Measurements from ENCODE around the gene DENND6A. TPM values are rescaled to one million over a fixed set of nuclear protein-coding genes. Genes with fewer than 3 reads are reported as not detected.
A peak's percentile ranks its signal among the peaks of the same experiment; 100 is the strongest.
"Not testable (repeated sequence)": the region's sequence is repeated elsewhere in the genome, so short reads cannot be mapped to it uniquely, and the experiment has no call there.

Gene DENND6A
- total RNA-seq, 2 donors from 2014 or later, result 34.0 to 42.0 TPM

DNA sequence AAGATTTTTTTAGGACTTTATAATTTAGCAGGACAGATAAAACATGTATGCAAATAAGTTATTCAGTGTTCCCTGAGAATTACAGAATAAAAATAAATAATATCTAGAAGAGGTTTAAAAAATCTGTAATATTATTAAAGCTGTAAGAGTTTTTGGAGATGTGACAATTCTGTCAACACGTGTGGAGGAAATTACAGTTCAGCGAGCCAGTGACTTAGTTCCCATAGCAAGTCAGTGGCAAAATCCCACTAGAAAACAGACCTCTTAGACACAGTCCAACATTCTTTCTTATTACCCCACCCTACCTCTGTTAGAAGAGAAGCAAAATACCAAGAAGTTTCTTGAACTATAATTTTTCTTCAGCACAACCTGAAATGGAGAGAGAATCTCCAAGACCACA is 16.2 kb upstream of the DENND6A start:
- no peak for ATAC-seq (ENCODE audit: insufficient number of reproducible peaks, low FRiP score, low read depth)
- no peaks in the 10 kb centered on the region for H3K9me3 ChIP-seq
- no peak for DNase-seq (ENCODE audit: low spot score)
- TF ChIP-seq, protein P1, sequence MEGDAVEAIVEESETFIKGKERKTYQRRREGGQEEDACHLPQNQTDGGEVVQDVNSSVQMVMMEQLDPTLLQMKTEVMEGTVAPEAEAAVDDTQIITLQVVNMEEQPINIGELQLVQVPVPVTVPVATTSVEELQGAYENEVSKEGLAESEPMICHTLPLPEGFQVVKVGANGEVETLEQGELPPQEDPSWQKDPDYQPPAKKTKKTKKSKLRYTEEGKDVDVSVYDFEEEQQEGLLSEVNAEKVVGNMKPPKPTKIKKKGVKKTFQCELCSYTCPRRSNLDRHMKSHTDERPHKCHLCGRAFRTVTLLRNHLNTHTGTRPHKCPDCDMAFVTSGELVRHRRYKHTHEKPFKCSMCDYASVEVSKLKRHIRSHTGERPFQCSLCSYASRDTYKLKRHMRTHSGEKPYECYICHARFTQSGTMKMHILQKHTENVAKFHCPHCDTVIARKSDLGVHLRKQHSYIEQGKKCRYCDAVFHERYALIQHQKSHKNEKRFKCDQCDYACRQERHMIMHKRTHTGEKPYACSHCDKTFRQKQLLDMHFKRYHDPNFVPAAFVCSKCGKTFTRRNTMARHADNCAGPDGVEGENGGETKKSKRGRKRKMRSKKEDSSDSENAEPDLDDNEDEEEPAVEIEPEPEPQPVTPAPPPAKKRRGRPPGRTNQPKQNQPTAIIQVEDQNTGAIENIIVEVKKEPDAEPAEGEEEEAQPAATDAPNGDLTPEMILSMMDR (IDR thresholded peaks at IDR 0.05), result no peak
- H3K36me3 ChIP-seq, result no peaks in the 10 kb centered on the region
- peaks cover 0 to 13% of the 10 kb centered on the region in 2 donors for H3K4me1 ChIP-seq (ENCODE audit: control insufficient read depth in 1 of 2, low read depth in 2 of 2)
- H3K4me3 ChIP-seq, result no peak overlapping the region
- H3K27ac ChIP-seq, result peak overlapping the region in 1 of 2 donors; percentile 0
- no peaks in the 10 kb centered on the region for H3K27me3 ChIP-seq (replicated peaks; ENCODE audit: insufficient read depth)

DNA sequence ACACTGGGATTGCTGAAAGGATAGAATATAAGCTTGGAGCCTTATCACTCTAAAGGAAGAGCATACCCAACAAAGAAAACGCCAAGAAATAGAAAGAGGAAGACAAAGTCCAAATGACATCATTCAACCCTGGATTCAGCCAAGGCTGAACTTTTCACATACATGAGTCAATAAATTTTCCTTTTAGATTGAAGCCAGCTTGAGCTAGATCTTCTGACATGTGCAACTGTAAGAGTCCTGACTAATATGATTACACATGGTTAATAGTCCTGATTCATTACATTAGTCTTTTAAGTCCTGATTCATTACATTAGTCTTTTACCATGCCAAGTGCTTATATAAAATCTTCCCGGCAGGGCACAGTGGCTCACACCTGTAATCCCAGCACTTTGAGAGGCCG is 13.6 kb upstream of the DENND6A start:
- Histone ChIP-seq H3K9me3 (no peaks in the 10 kb centered on the region), H3K27me3 (replicated peaks; ENCODE audit: insufficient read depth) (no peaks in the 10 kb centered on the region), H3K4me1 (ENCODE audit: control insufficient read depth in 1 of 2, low read depth in 2 of 2) (peaks cover 0 to 13% of the 10 kb centered on the region in 2 donors), H3K36me3 (no peaks in the 10 kb centered on the region), H3K27ac (no peak overlapping the region), H3K4me3 (no peak overlapping the region)
- no peak for ATAC-seq (ENCODE audit: insufficient number of reproducible peaks, low FRiP score, low read depth)
- DNase-seq (ENCODE audit: low spot score), result no peak
- TF ChIP-seq, protein P1 (IDR thresholded peaks at IDR 0.05), result no peak

DNA sequence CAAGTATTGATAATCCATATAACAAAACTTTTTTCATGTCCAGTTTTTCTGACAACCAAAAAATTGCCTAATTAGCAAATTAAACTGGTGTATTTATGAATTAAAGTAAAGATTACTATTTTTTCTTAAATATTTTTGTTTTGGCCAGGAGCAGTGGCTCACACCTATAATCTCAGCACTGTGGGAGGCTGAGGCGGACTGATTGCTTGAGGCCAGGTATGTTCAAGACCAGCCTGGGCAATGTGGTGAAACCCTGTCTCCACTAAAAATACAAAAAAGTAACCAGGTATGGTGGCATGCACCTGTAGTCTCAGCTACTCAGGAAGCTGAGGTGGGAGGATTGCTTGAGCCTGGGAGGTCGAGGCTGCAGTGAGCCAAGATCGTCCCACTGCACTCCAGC is 12.5 kb upstream of the DENND6A start:
- not testable (repeated sequence) for DNase-seq (ENCODE audit: low spot score); H3K36me3 ChIP-seq; H3K27ac ChIP-seq; H3K27me3 ChIP-seq (replicated peaks; ENCODE audit: insufficient read depth); H3K9me3 ChIP-seq; H3K4me3 ChIP-seq; ATAC-seq (ENCODE audit: insufficient number of reproducible peaks, low FRiP score, low read depth)
- H3K4me1 ChIP-seq (ENCODE audit: control insufficient read depth in 1 of 2, low read depth in 2 of 2), result peaks cover 0 to 13% of the 10 kb centered on the region in 2 donors

DNA sequence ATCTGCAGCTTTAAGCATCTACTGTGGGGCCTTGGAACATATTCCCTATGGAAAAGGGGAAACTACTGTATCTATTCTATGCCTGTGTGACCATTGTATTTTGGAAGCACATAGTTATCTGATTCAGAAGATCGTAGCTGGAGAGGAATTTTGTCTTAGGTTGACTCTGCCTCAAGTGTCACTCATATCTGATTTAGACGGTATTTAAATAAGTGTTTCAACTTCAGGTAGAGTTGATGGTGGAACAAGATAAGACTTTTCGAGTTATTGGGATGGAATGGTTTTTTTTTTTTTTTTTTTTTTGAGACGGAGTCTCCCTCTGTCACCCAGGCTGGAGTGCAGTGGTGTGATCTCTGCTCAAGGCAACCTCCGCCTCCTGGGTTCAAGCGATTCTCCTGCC is 8.9 kb upstream of the DENND6A start:
- H3K4me3 ChIP-seq, result no peak overlapping the region
- DNase-seq (ENCODE audit: low spot score) (no peak), ATAC-seq (ENCODE audit: insufficient number of reproducible peaks, low FRiP score, low read depth) (no peak)
- TF ChIP-seq, protein P1 (IDR thresholded peaks at IDR 0.05), result no peak
- H3K36me3 ChIP-seq, result no peaks in the 10 kb centered on the region
- no peaks in the 10 kb centered on the region for H3K27me3 ChIP-seq (replicated peaks; ENCODE audit: insufficient read depth)
- no peak overlapping the region for H3K27ac ChIP-seq
- no peaks in the 10 kb centered on the region for H3K9me3 ChIP-seq
- H3K4me1 ChIP-seq (ENCODE audit: control insufficient read depth in 1 of 2, low read depth in 2 of 2), result peaks cover 2 to 4% of the 10 kb centered on the region in 2 donors

DNA sequence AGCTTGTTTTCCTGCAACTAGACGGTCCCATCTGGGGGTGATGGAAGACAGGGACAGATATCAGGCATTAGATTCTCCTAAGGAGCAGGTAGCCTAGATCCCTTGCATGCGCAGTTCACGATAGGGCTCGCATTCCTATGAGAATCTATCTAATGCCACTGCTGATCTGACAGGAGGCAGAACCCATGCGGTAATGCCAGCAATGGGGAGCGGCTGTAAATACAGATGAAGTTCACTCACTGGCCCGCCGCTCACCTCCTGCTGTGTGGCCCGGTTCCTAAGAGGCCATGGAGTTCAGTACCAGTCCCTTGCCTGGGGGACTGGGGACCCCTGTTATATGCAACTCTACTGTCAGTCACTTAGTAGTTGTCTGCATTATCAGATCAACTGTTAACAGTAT is 7.9 kb upstream of the DENND6A start:
- TF ChIP-seq, protein P1 (IDR thresholded peaks at IDR 0.05), result no peak
- ATAC-seq (ENCODE audit: insufficient number of reproducible peaks, low FRiP score, low read depth) (no peak), DNase-seq (ENCODE audit: low spot score) (no peak)
- no peak overlapping the region for H3K27ac ChIP-seq
- peaks cover 3 to 4% of the 10 kb centered on the region in 2 donors for H3K4me1 ChIP-seq (ENCODE audit: control insufficient read depth in 1 of 2, low read depth in 2 of 2)
- no peak overlapping the region for H3K4me3 ChIP-seq
- no peaks in the 10 kb centered on the region for H3K36me3 ChIP-seq
- no peaks in the 10 kb centered on the region for H3K9me3 ChIP-seq
- H3K27me3 ChIP-seq (replicated peaks; ENCODE audit: insufficient read depth), result no peaks in the 10 kb centered on the region

DNA sequence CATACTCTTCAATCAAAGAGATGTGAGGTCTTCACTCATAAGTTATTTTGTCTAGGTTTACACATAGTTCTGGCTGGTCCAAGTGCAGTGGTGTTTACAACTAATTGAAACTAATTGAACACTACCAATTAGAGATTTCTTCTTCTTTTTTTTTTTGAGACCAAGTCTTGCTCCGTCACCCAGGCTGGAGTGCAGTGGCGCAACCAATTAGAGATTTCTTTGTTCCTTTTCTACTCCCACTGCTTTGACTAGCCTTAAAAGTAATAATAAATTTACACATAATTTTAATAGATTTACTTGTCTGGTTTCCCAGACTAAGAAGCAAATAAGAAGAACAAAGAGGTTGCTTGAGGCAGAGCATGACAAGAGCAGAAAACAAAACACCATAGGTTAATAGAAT is 6.7 kb upstream of the DENND6A start:
- no peaks in the 10 kb centered on the region for H3K36me3 ChIP-seq
- no peak overlapping the region for H3K4me3 ChIP-seq
- ATAC-seq (ENCODE audit: insufficient number of reproducible peaks, low FRiP score, low read depth) (no peak), DNase-seq (ENCODE audit: low spot score) (no peak)
- H3K4me1 ChIP-seq (ENCODE audit: control insufficient read depth in 1 of 2, low read depth in 2 of 2), result peaks cover 3 to 4% of the 10 kb centered on the region in 2 donors
- no peaks in the 10 kb centered on the region for H3K27me3 ChIP-seq (replicated peaks; ENCODE audit: insufficient read depth)
- TF ChIP-seq, protein P1 (IDR thresholded peaks at IDR 0.05), result no peak
- no peak overlapping the region for H3K27ac ChIP-seq
- H3K9me3 ChIP-seq, result no peaks in the 10 kb centered on the region
